AG04450 (cell line): ENCODE data around the gene SLC6A2. TPM values are rescaled to one million over a fixed set of nuclear protein-coding genes. Genes with fewer than 3 reads are reported as not detected.

Experiments used
- CTCF ChIA-PET: fragments of 300-600, 350-600 bp; formaldehyde crosslinking; extraction: SDS; loops from one replicate; lab custom pipeline; 2022; ENCODE audit warnings: antibody characterized with exemption, inconsistent platforms; lab: Charles Lee
- POLR2A ChIA-PET: fragments of 350-600 bp; formaldehyde crosslinking; extraction: SDS; loops from one replicate; lab custom pipeline; 2021; ENCODE audit warnings: antibody characterized with exemption, inconsistent platforms; lab: Yijun Ruan, JAX
- DNase-seq: peaks from one replicate; pipeline ENCODE4 v3.0.0-alpha.2; 2011; ENCODE audit warnings: low read depth, low spot score
- H3K27ac ChIP-seq: one replicate; pipeline ENCODE4 v1.5.1; 2012; ENCODE audit warnings: low read depth, low read length, control low read depth
- H3K27me3 ChIP-seq: one replicate; pipeline ENCODE4 v1.6.0; 2012; ENCODE audit warnings: low read length; ENCODE audit not compliant: control insufficient read depth, insufficient read depth
- H3K4me3 ChIP-seq: 2 replicates; pipeline ENCODE4 v1.5.1; 2011; ENCODE audit warnings: mild to moderate bottlenecking, low read depth, low read length, control low read depth
- H3K9me3 ChIP-seq: 2 replicates; pipeline ENCODE4 v1.5.1; 2012; ENCODE audit warnings: low read length; ENCODE audit not compliant: control insufficient read depth, insufficient read depth
- CTCF ChIP-seq: IDR thresholded peaks from 2 replicates; pipeline ENCODE4 v1.5.1; 2011; ENCODE audit warnings: low read depth, low read length, control low read depth, inconsistent platforms
- polyA plus RNA-seq: library from polyadenylated mRNA; depleted of rRNA; stranded (reverse); fragments of >200 nt; gene quantifications from 2 replicates; pipeline ENCODE4 v1.2.3, GENCODE V29; 2011

SLC6A2 gene
- polyA plus RNA-seq, 1 experiment: not detected

- Histone ChIP-seq H3K4me3 (no peak overlapping the region), H3K27ac (no peak overlapping the region), H3K27me3 (peaks cover 8% of the 10 kb centered on the region), H3K9me3 (no peaks in the 10 kb centered on the region)
- ChIA-PET CTCF (interaction anchor here (0.6 to 21.3 kb wide), 17 partner anchors 8 to 247 kb away, joined by 3 to 542 read pairs (median 4); no protein-coding TSS in a partner anchor), POLR2A (no interaction called here)
- peak; percentile 41 for DNase-seq
- peak; percentile 61 for TF ChIP-seq CTCF
Observed at GRCh38 chr16:55703003-55704001, 47.5 kb downstream of the SLC6A2 start.

GRCh38 chr16:55706739-55707384 is 51.1 kb downstream of the SLC6A2 start:
- POLR2A ChIA-PET: no interaction called here
- Histone ChIP-seq H3K9me3 (no peaks in the 10 kb centered on the region), H3K27ac (no peak overlapping the region), H3K4me3 (no peak overlapping the region), H3K27me3 (peaks cover 2% of the 10 kb centered on the region)
- CTCF ChIA-PET: interaction anchor here (21.3 kb wide), 1 partner anchor 242 kb away, joined by 542 read pairs; no protein-coding TSS in a partner anchor
- DNase-seq: no peak
- no peak for TF ChIP-seq CTCF

- no peaks in the 10 kb centered on the region for H3K9me3 ChIP-seq
- H3K4me3 ChIP-seq: no peak overlapping the region
- no peak overlapping the region for H3K27ac ChIP-seq
- POLR2A ChIA-PET: no interaction called here
- CTCF ChIA-PET: interaction anchor here (3.3 to 21.3 kb wide), 2 partner anchors 132 to 245 kb away, joined by 25 to 542 read pairs; no protein-coding TSS in a partner anchor
- no peak for TF ChIP-seq CTCF
- no peaks in the 10 kb centered on the region for H3K27me3 ChIP-seq
- no peak for DNase-seq
Observed at GRCh38 chr16:55709801-55710200, 54.0 kb downstream of the SLC6A2 start.

GRCh38 chr16:55710466-55710865 is 54.7 kb downstream of the SLC6A2 start:
- Histone ChIP-seq H3K9me3 (no peaks in the 10 kb centered on the region), H3K4me3 (no peak overlapping the region), H3K27ac (no peak overlapping the region), H3K27me3 (no peaks in the 10 kb centered on the region)
- POLR2A ChIA-PET: no interaction called here
- CTCF ChIA-PET: interaction anchor here (2.6 to 21.3 kb wide), 3 partner anchors 9 to 246 kb away, joined by 8 to 542 read pairs (median 25); no protein-coding TSS in a partner anchor
- DNase-seq: no peak
- TF ChIP-seq CTCF: no peak
